Left kidney (tissue), 2 donors: ENCODE data around the gene FFAR3. TPM values are rescaled to one million over a fixed set of nuclear protein-coding genes. Genes with fewer than 3 reads are reported as not detected.

Experiments
- DNase-seq: peaks from one replicate; pipeline ENCODE4 v3.0.0-alpha.2; 2013
- polyA plus RNA-seq: library from polyadenylated mRNA; unstranded; fragments of 120-200 nt; gene quantifications from one replicate; pipeline ENCODE4 v1.2.1, GENCODE V29; 2013; ENCODE audit not compliant: insufficient read length

Gene FFAR3
- polyA plus RNA-seq, 1 donor: 0.15 TPM

- no peak for DNase-seq
Measured at GRCh38 chr19:35330475-35330874, 27.8 kb upstream of the FFAR3 start.

- no peak for DNase-seq
Measured at GRCh38 chr19:35331551-35332214, 26.6 kb upstream of the FFAR3 start.

- no peak for DNase-seq
Measured at GRCh38 chr19:35332817-35333216, 25.4 kb upstream of the FFAR3 start.

- no peak for DNase-seq
Measured at GRCh38 chr19:35334144-35334753, 24.0 kb upstream of the FFAR3 start.

- no peak for DNase-seq
Measured at GRCh38 chr19:35336166-35336955, 21.9 kb upstream of the FFAR3 start.

GRCh38 chr19:35337097-35337983 is 20.9 kb upstream of the FFAR3 start:
- DNase-seq: no peak

- DNase-seq: no peak
Measured at GRCh38 chr19:35337984-35338296, 20.3 kb upstream of the FFAR3 start.

GRCh38 chr19:35340431-35340830 is 17.8 kb upstream of the FFAR3 start:
- DNase-seq: no peak

GRCh38 chr19:35341006-35341405 is 17.3 kb upstream of the FFAR3 start:
- DNase-seq: no peak

GRCh38 chr19:35341565-35342225 is 16.6 kb upstream of the FFAR3 start:
- no peak for DNase-seq

GRCh38 chr19:35342430-35342829 is 15.8 kb upstream of the FFAR3 start:
- DNase-seq: no peak

- DNase-seq: no peak
Measured at GRCh38 chr19:35344511-35345031, 13.7 kb upstream of the FFAR3 start.

GRCh38 chr19:35345671-35346111 is 12.6 kb upstream of the FFAR3 start:
- DNase-seq: no peak

- DNase-seq: no peak
Measured at GRCh38 chr19:35346193-35347052, 11.8 kb upstream of the FFAR3 start.

- DNase-seq: no peak
Measured at GRCh38 chr19:35347171-35347929, 10.9 kb upstream of the FFAR3 start, which contains the start of gene FFAR1. Gene FFAR1 (plus strand): TSS chr19:35347902. CDS start chr19:35351552, 3,650 bp downstream.

- DNase-seq: no peak
Measured at GRCh38 chr19:35347930-35348298, 10.3 kb upstream of the FFAR3 start.

GRCh38 chr19:35348911-35349611 is 9.2 kb upstream of the FFAR3 start:
- DNase-seq: no peak

GRCh38 chr19:35349614-35350521 is 8.4 kb upstream of the FFAR3 start:
- DNase-seq: no peak
